Neuronal stem cell (in vitro differentiated cells): ENCODE measurements around the gene COL15A1.

Source experiments
- DNase-seq: peaks from one replicate; pipeline ENCODE4 v3.0.0-alpha.2; 2013; ENCODE audit warnings: low spot score
- H2AFZ ChIP-seq: one replicate; pipeline ENCODE4 v1.6.1; 2013; ENCODE audit warnings: mild to moderate bottlenecking, low read length, inconsistent platforms
- H2AK5ac ChIP-seq: 2 replicates; pipeline ENCODE4 v1.6.1; 2013; ENCODE audit warnings: low read depth, mild to moderate bottlenecking, inconsistent platforms, low read length, moderate library complexity, mixed read lengths
- H2BK120ac ChIP-seq: 2 replicates; pipeline ENCODE4 v1.6.1; 2013; ENCODE audit warnings: low read depth, mild to moderate bottlenecking, inconsistent platforms, low read length, moderate library complexity, mixed read lengths
- H2BK12ac ChIP-seq: one replicate; pipeline ENCODE4 v1.6.1; 2013; ENCODE audit warnings: low read length, inconsistent platforms
- H2BK15ac ChIP-seq: 2 replicates; pipeline ENCODE4 v1.6.1; 2013; ENCODE audit warnings: mild to moderate bottlenecking, low read length, inconsistent platforms, mixed read lengths
- H2BK5ac ChIP-seq: one replicate; pipeline ENCODE4 v1.6.1; 2013; ENCODE audit warnings: inconsistent platforms, mild to moderate bottlenecking, low read length, moderate library complexity
- H3K14ac ChIP-seq: one replicate; pipeline ENCODE4 v1.6.1; 2013; ENCODE audit warnings: low read length, inconsistent platforms
- H3K18ac ChIP-seq: 2 replicates; pipeline ENCODE4 v1.6.1; 2013; ENCODE audit warnings: low read length, inconsistent platforms
- H3K23ac ChIP-seq: 2 replicates; pipeline ENCODE4 v1.6.1; 2013; ENCODE audit warnings: low read depth, mild to moderate bottlenecking, mixed read lengths, low read length, inconsistent platforms; ENCODE audit not compliant: poor library complexity
- H3K27ac ChIP-seq: replicated peaks from 3 replicates; pipeline ENCODE4 v1.5.1; 2013; ENCODE audit warnings: low read length, inconsistent platforms
- H3K27me3 ChIP-seq, 3 experiments: 2 replicates each; pipeline ENCODE4 v1.6.1; 2013; ENCODE audit warnings: low read length in 3 of 3, mild to moderate bottlenecking in 2 of 3, inconsistent platforms in 1 of 3, low read depth in 1 of 3, mixed read lengths in 1 of 3, moderate library complexity in 1 of 3; ENCODE audit not compliant: control insufficient read depth in 3 of 3, insufficient read depth in 3 of 3
- H3K36me3 ChIP-seq, 2 donors: replicated peaks in 1 of 2; 2 replicates each; pipeline ENCODE4 v1.6.1; 2013; ENCODE audit warnings: low read length in 2 of 2; ENCODE audit not compliant: control insufficient read depth in 2 of 2, insufficient read depth in 2 of 2
- H3K4ac ChIP-seq: 2 replicates; pipeline ENCODE4 v1.6.1; 2013; ENCODE audit warnings: inconsistent platforms, mild to moderate bottlenecking, low read length, moderate library complexity
- H3K4me1 ChIP-seq, 2 donors: 1 replicate in 1 of 2; 2 replicates in 1 of 2; pipeline ENCODE4 v1.6.1; 2013; ENCODE audit warnings: low read length in 2 of 2, low read depth in 1 of 2; ENCODE audit not compliant: control insufficient read depth in 2 of 2, insufficient read depth in 1 of 2
- H3K4me2 ChIP-seq: one replicate; pipeline ENCODE4 v1.6.1; 2013; ENCODE audit warnings: mild to moderate bottlenecking, low read length, inconsistent platforms; ENCODE audit not compliant: insufficient read depth, poor library complexity, severe bottlenecking
- H3K4me3 ChIP-seq, 2 donors: 2 replicates each; pipeline ENCODE4 v1.5.1; 2013; ENCODE audit warnings: low read length in 2 of 2, mild to moderate bottlenecking in 2 of 2, inconsistent platforms in 1 of 2, moderate library complexity in 1 of 2
- H3K79me1 ChIP-seq: one replicate; pipeline ENCODE4 v1.6.1; 2013; ENCODE audit warnings: low read depth, mild to moderate bottlenecking, inconsistent platforms, low read length, moderate library complexity
- H3K9ac ChIP-seq: one replicate; pipeline ENCODE4 v1.6.1; 2013; ENCODE audit warnings: mild to moderate bottlenecking, low read depth, low read length, inconsistent platforms; ENCODE audit not compliant: poor library complexity
- H3K9me3 ChIP-seq, 2 donors: replicated peaks in 1 of 2; 2 replicates each; pipeline versions ENCODE3 to v1.6.1; 2013; ENCODE audit warnings: low read length in 2 of 2, mild to moderate bottlenecking in 2 of 2, inconsistent platforms in 1 of 2, low read depth in 1 of 2, mixed read lengths in 1 of 2, moderate library complexity in 1 of 2; ENCODE audit not compliant: control insufficient read depth in 2 of 2, insufficient read depth in 1 of 2
- H4K8ac ChIP-seq: one replicate; pipeline ENCODE4 v1.6.1; 2013; ENCODE audit warnings: low read depth, mild to moderate bottlenecking, inconsistent platforms, low read length, moderate library complexity
- H4K91ac ChIP-seq: one replicate; pipeline ENCODE4 v1.6.1; 2013; ENCODE audit warnings: low read length, low read depth, mild to moderate bottlenecking, inconsistent platforms; ENCODE audit not compliant: poor library complexity
- WGBS, 2 donors: extraction: QIAGEN DNeasy Blood & Tissue Kit; methylation state at CpG; one replicate each; pipeline ENCODE4 v1.1.7; 2013; ENCODE audit warnings: missing lambda C conversion rate in 2 of 2, mixed read lengths in 1 of 2; ENCODE audit not compliant: insufficient read length in 2 of 2, insufficient replicate concordance in 1 of 2; ENCODE audit errors: extremely low coverage in 2 of 2; 5-methylcytosine and 5-hydroxymethylcytosine counted together

COL15A1 gene

GRCh38 chr9:98964911-98965336, 21.2 kb downstream of the COL15A1 start:
- Histone ChIP-seq H3K23ac (no peak overlapping the region), H3K27me3 (no peaks in the 10 kb centered on the region), H2BK120ac (no peak overlapping the region), H3K27ac (no peak overlapping the region), H2BK15ac (no peak overlapping the region), H2BK5ac (no peak overlapping the region), H2AK5ac (no peak overlapping the region), H4K8ac (no peak overlapping the region), H2AFZ (no peak overlapping the region), H3K4me2 (no peak overlapping the region), H3K9me3 (no peaks in the 10 kb centered on the region), H2BK12ac (no peak overlapping the region), H3K18ac (no peak overlapping the region), H3K14ac (no peak overlapping the region), H3K4ac (no peak overlapping the region), H3K36me3 (no peaks in the 10 kb centered on the region), H3K9ac (no peak overlapping the region), H3K79me1 (no peaks in the 10 kb centered on the region), H4K91ac (no peak overlapping the region), H3K4me3 (no peak overlapping the region), H3K4me1 (peaks cover 0 to 2% of the 10 kb centered on the region in 2 donors)
- WGBS, 2 donors = no CpG with 5 or more reads among the region's 7 CpGs
- no peak for DNase-seq

- H2BK120ac ChIP-seq = no peak overlapping the region
- no peaks in the 10 kb centered on the region for H3K9me3 ChIP-seq
- no peak for DNase-seq
- H2BK12ac ChIP-seq = no peak overlapping the region
- no peak overlapping the region for H2BK15ac ChIP-seq
- no peak overlapping the region for H2AFZ ChIP-seq
- no peaks in the 10 kb centered on the region for H3K36me3 ChIP-seq
- peaks cover 2 to 11% of the 10 kb centered on the region in 2 donors for H3K4me1 ChIP-seq
- no peak overlapping the region for H2AK5ac ChIP-seq
- H3K27me3 ChIP-seq = peaks cover 0 to 5% (median 0%) of the 10 kb centered on the region in 3 experiments
- H2BK5ac ChIP-seq = no peak overlapping the region
- H3K9ac ChIP-seq = no peak overlapping the region
- no peak overlapping the region for H3K14ac ChIP-seq
- no peak overlapping the region for H3K23ac ChIP-seq
- H3K79me1 ChIP-seq = no peaks in the 10 kb centered on the region
- H3K4me3 ChIP-seq = no peak overlapping the region
- no CpG with 5 or more reads among the region's 4 CpGs for WGBS, 2 donors
- H3K18ac ChIP-seq = no peak overlapping the region
- no peak overlapping the region for H3K27ac ChIP-seq
- no peak overlapping the region for H4K8ac ChIP-seq
- H3K4ac ChIP-seq = no peak overlapping the region
- no peak overlapping the region for H3K4me2 ChIP-seq
- H4K91ac ChIP-seq = no peak overlapping the region
Measured at GRCh38 chr9:98966676-98967075, 23.0 kb downstream of the COL15A1 start.

- Histone ChIP-seq H2BK15ac (peak overlapping the region; percentile 14), H3K9me3 (no peaks in the 10 kb centered on the region), H3K18ac (no peak overlapping the region), H3K4ac (no peak overlapping the region), H3K36me3 (no peaks in the 10 kb centered on the region), H3K27ac (no peak overlapping the region), H2BK12ac (no peak overlapping the region), H2BK120ac (no peak overlapping the region), H4K91ac (no peak overlapping the region), H2BK5ac (no peak overlapping the region), H3K4me3 (no peak overlapping the region), H3K4me1 (peaks cover 2 to 13% of the 10 kb centered on the region in 2 donors), H2AFZ (no peak overlapping the region), H3K9ac (no peak overlapping the region), H2AK5ac (no peak overlapping the region), H3K23ac (no peak overlapping the region), H3K14ac (no peak overlapping the region), H3K4me2 (no peak overlapping the region), H4K8ac (no peak overlapping the region), H3K27me3 (peaks cover 0 to 5% (median 0%) of the 10 kb centered on the region in 3 experiments), H3K79me1 (no peaks in the 10 kb centered on the region)
- DNase-seq = no peak
- WGBS, 2 donors = no CpG with 5 or more reads among the region's 4 CpGs
Measured at GRCh38 chr9:98967257-98967656, 23.6 kb downstream of the COL15A1 start.

- H3K9me3 ChIP-seq = no peaks in the 10 kb centered on the region
- no peak overlapping the region for H3K9ac ChIP-seq
- H2BK120ac ChIP-seq = no peak overlapping the region
- no peaks in the 10 kb centered on the region for H3K79me1 ChIP-seq
- no CpG with 5 or more reads among the region's 4 CpGs for WGBS, 2 donors
- no peak overlapping the region for H3K23ac ChIP-seq
- no peak overlapping the region for H3K18ac ChIP-seq
- peaks cover 2 to 13% of the 10 kb centered on the region in 2 donors for H3K4me1 ChIP-seq
- no peaks in the 10 kb centered on the region for H3K36me3 ChIP-seq
- H2BK12ac ChIP-seq = no peak overlapping the region
- no peak overlapping the region for H4K91ac ChIP-seq
- no peak overlapping the region for H3K4me3 ChIP-seq
- no peak for DNase-seq
- no peak overlapping the region for H2AK5ac ChIP-seq
- H3K27me3 ChIP-seq = peaks cover 0 to 5% (median 0%) of the 10 kb centered on the region in 3 experiments
- no peak overlapping the region for H3K14ac ChIP-seq
- H2BK15ac ChIP-seq = peak overlapping the region; percentile 14
- H3K4me2 ChIP-seq = no peak overlapping the region
- H2BK5ac ChIP-seq = no peak overlapping the region
- H2AFZ ChIP-seq = no peak overlapping the region
- H3K4ac ChIP-seq = no peak overlapping the region
- H4K8ac ChIP-seq = no peak overlapping the region
- H3K27ac ChIP-seq = no peak overlapping the region
Measured at GRCh38 chr9:98967680-98968079, 24.0 kb downstream of the COL15A1 start.
